ENCODE measurements around the gene SLN. TPM values are rescaled to one million over a fixed set of nuclear protein-coding genes. Genes with fewer than 3 reads are reported as not detected.

SLN gene
- total RNA-seq, 3 donors from 2014 or later, result not detected

Other genes starting within 250 kb of the SLN start
- 10 to 100 TPM; 17.8 to 22.2 (median 20.8) TPM for gene ALKBH8, start 146.3 kb downstream of the SLN start, total RNA-seq
- gene ELMOD1, start 120.9 kb downstream of the SLN start, total RNA-seq, result not detected
- gene SLC35F2, start 146.7 kb upstream of the SLN start, total RNA-seq, result 10 to 100 TPM; 33.8 to 46.3 (median 42.4) TPM
- gene RAB39A, start 216.4 kb upstream of the SLN start, total RNA-seq, result under 1 TPM in 1 of 3 donors, not detected in 2; 0.26 TPM

Data from activated T-cell treated with anti-CD3 and anti-CD28 coated beads, Interleukin-2, amount 50 U/mL, for 4 hours (primary cell).